Uterus (tissue), 2 donors: ENCODE data around the gene SRCIN1.

Experiments used
- CTCF ChIP-seq, 4 experiments: fragments of 200-600 bp in 2 of 4; fragments of 450-650 bp in 2 of 4; sonication (generic) in 2 of 4; IDR thresholded peaks; one replicate each; pipeline ENCODE4 v1.5.1; 2016 to 2019; ENCODE audit warnings: antibody characterized with exemption in 4 of 4, mild to moderate bottlenecking in 2 of 4, moderate library complexity in 1 of 4
- POLR2A ChIP-seq, 2 donors: fragments of 450-650 bp; IDR thresholded peaks; one replicate each; pipeline ENCODE4 v1.6.1; 2016; ENCODE audit warnings: antibody characterized with exemption in 2 of 2, mild to moderate bottlenecking in 1 of 2, moderate library complexity in 1 of 2

GRCh38 chr17:38571833-38572668 lies 33.7 kb downstream of the SRCIN1 start:
- no peak for TF ChIP-seq CTCF (IDR thresholded peaks at IDR 0.05)
- TF ChIP-seq POLR2A (IDR thresholded peaks at IDR 0.05), result no peak
